ENCODE results near the gene PDE7B. TPM values are rescaled to one million over a fixed set of nuclear protein-coding genes. Genes with fewer than 3 reads are reported as not detected.

PDE7B gene
- polyA plus RNA-seq, 1 donor (not counting 4 experiments of a cell fraction or from before 2014, with no cell fraction given) = 0.01 TPM

DNA sequence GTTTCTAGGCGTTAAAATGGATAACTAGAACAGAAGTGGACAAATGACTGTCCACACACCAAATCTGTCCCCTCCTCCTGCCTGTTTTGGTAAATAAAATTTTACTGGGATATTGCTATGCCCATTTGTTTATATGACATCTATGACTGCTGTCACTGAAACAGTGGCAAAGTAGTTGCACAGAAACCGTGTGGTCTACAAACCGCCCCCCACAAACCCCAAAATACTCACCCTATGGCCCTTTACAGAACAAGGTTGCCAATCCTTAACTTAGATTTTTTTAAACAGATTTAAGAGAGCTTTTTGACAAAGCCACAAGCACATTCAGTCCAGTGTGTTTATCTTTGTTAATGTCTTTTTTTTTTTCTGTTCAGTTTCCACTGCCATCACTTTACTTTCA is 260.8 kb downstream of the PDE7B start:
- Histone ChIP-seq H3K9me3 (ENCODE audit: control insufficient read depth, low read depth, low read length) (no peaks in the 10 kb centered on the region), H4K20me1 (ENCODE audit: control insufficient read depth, extremely low read depth, insufficient read depth, low read length) (no peaks in the 10 kb centered on the region), H3K79me2 (ENCODE audit: control insufficient read depth, insufficient read depth, low read length) (no peaks in the 10 kb centered on the region), H3K27me3 (ENCODE audit: control insufficient read depth, extremely low read depth, insufficient read depth, low read length) (no peaks in the 10 kb centered on the region), H3K27ac (ENCODE audit: control insufficient read depth, insufficient read depth, low read length) (no peak overlapping the region), H3K9ac (ENCODE audit: control insufficient read depth, extremely low read depth, insufficient read depth, low read length) (no peak overlapping the region), H2AFZ (ENCODE audit: control insufficient read depth, low read length) (no peak overlapping the region), H3K4me1 (ENCODE audit: control insufficient read depth, extremely low read depth, insufficient read depth, low read length) (peaks cover 10% of the 10 kb centered on the region), H3K9me1 (ENCODE audit: control insufficient read depth, extremely low read depth, insufficient read depth, low read length) (no peaks in the 10 kb centered on the region), H3K36me3 (ENCODE audit: control insufficient read depth in 2 of 2, extremely low read depth in 1 of 2, insufficient read depth in 2 of 2, low read length in 2 of 2) (no peaks in the 10 kb centered on the region), H3K4me3 (ENCODE audit: control insufficient read depth in 2 of 3, extremely low read depth in 1 of 3, insufficient read depth in 2 of 3, low read depth in 1 of 3, low read length in 3 of 3) (no peak overlapping the region), H3K4me2 (ENCODE audit: control insufficient read depth, extremely low read depth, insufficient read depth, low read depth, low read length) (no peak overlapping the region)
- DNase-seq (ENCODE audit: low read depth, low spot score) = no peak
- TF ChIP-seq, protein P1, sequence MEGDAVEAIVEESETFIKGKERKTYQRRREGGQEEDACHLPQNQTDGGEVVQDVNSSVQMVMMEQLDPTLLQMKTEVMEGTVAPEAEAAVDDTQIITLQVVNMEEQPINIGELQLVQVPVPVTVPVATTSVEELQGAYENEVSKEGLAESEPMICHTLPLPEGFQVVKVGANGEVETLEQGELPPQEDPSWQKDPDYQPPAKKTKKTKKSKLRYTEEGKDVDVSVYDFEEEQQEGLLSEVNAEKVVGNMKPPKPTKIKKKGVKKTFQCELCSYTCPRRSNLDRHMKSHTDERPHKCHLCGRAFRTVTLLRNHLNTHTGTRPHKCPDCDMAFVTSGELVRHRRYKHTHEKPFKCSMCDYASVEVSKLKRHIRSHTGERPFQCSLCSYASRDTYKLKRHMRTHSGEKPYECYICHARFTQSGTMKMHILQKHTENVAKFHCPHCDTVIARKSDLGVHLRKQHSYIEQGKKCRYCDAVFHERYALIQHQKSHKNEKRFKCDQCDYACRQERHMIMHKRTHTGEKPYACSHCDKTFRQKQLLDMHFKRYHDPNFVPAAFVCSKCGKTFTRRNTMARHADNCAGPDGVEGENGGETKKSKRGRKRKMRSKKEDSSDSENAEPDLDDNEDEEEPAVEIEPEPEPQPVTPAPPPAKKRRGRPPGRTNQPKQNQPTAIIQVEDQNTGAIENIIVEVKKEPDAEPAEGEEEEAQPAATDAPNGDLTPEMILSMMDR (optimal IDR thresholded peaks at IDR 0.05 in 1 of 3, IDR thresholded peaks at IDR 0.05 in 1 of 3, conservative IDR thresholded peaks at IDR 0.05 in 1 of 3; ENCODE audit: extremely low read depth in 1 of 3, insufficient read depth in 2 of 3, low read length in 3 of 3) = no peak
- TF ChIP-seq EZH2 (IDR thresholded peaks at IDR 0.05; ENCODE audit: low read length) = no peak
- no peak for FAIRE-seq
- dilution Hi-C loops (cut with MboI; ENCODE audit: extremely low pct_ligation_motif_present, low sequenced_read_pairs) = no loop called here

DNA sequence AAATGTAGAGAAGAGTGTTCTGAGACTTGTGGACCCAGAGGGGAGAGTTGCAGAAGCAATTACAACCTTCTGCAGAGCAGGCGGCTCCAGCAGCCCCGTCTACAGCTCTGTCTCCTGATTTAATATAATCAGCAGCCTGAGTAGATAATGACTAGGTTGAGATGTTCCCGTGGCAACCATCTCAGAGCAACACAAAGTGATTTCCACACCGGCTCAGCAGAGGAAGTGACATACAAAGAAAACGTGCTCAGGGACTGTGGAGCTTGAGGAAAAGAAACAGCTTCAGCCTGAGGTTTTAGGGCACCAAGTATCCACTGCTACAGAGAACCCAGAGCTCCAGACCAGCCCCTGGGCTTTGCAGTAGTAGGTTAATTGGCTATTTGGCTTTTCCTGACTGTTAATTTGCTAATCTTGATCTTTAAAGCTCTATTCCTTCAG is 262.3 kb downstream of the PDE7B start:
- Histone ChIP-seq H3K4me1 (ENCODE audit: control insufficient read depth, extremely low read depth, insufficient read depth, low read length) (peaks cover 10% of the 10 kb centered on the region), H3K79me2 (ENCODE audit: control insufficient read depth, insufficient read depth, low read length) (no peaks in the 10 kb centered on the region), H3K9me3 (ENCODE audit: control insufficient read depth, low read depth, low read length) (no peaks in the 10 kb centered on the region), H3K4me2 (ENCODE audit: control insufficient read depth, extremely low read depth, insufficient read depth, low read depth, low read length) (peak overlapping the region; percentile 13), H3K4me3 (ENCODE audit: control insufficient read depth in 2 of 3, extremely low read depth in 1 of 3, insufficient read depth in 2 of 3, low read depth in 1 of 3, low read length in 3 of 3) (no peak overlapping the region), H3K9ac (ENCODE audit: control insufficient read depth, extremely low read depth, insufficient read depth, low read length) (no peak overlapping the region), H4K20me1 (ENCODE audit: control insufficient read depth, extremely low read depth, insufficient read depth, low read length) (no peaks in the 10 kb centered on the region), H2AFZ (ENCODE audit: control insufficient read depth, low read length) (peak overlapping the region; percentile 74), H3K9me1 (ENCODE audit: control insufficient read depth, extremely low read depth, insufficient read depth, low read length) (no peaks in the 10 kb centered on the region), H3K36me3 (ENCODE audit: control insufficient read depth in 2 of 2, extremely low read depth in 1 of 2, insufficient read depth in 2 of 2, low read length in 2 of 2) (no peaks in the 10 kb centered on the region), H3K27ac (ENCODE audit: control insufficient read depth, insufficient read depth, low read length) (no peak overlapping the region), H3K27me3 (ENCODE audit: control insufficient read depth, extremely low read depth, insufficient read depth, low read length) (no peaks in the 10 kb centered on the region)
- no peak for TF ChIP-seq EZH2 (IDR thresholded peaks at IDR 0.05; ENCODE audit: low read length)
- TF ChIP-seq, protein P1 (optimal IDR thresholded peaks at IDR 0.05 in 1 of 3, IDR thresholded peaks at IDR 0.05 in 1 of 3, conservative IDR thresholded peaks at IDR 0.05 in 1 of 3; ENCODE audit: extremely low read depth in 1 of 3, insufficient read depth in 2 of 3, low read length in 3 of 3) = no peak
- FAIRE-seq (peak; percentile 62), DNase-seq (ENCODE audit: low read depth, low spot score) (no peak)
- dilution Hi-C loops (cut with MboI; ENCODE audit: extremely low pct_ligation_motif_present, low sequenced_read_pairs) = no loop called here
